Measurements from ENCODE around the gene TTC29.
"Not testable (repeated sequence)": the region's sequence is repeated elsewhere in the genome, so short reads cannot be mapped to it uniquely, and the experiment has no call there.

The TTC29 gene

GRCh38 chr4:146857298-146857697 is 88.4 kb downstream of the TTC29 start:
- DNase-seq (ENCODE audit: low read depth): no peak

- no peak for DNase-seq (ENCODE audit: low read depth)
These were observed 89.9 kb downstream of the TTC29 start for GRCh38 chr4:146855761-146856160.

- no peak for DNase-seq (ENCODE audit: low read depth)
These were observed 93.3 kb downstream of the TTC29 start for GRCh38 chr4:146852360-146852759.

GRCh38 chr4:146847345-146847744 is 98.3 kb downstream of the TTC29 start:
- DNase-seq (ENCODE audit: low read depth): no peak

- DNase-seq (ENCODE audit: low read depth): no peak
These were observed 98.8 kb downstream of the TTC29 start for GRCh38 chr4:146846882-146847281.

- DNase-seq (ENCODE audit: low read depth): no peak
These were observed 100.9 kb downstream of the TTC29 start for GRCh38 chr4:146844761-146845160.

GRCh38 chr4:146842876-146843275 is 102.8 kb downstream of the TTC29 start:
- DNase-seq (ENCODE audit: low read depth): no peak

- no peak for DNase-seq (ENCODE audit: low read depth)
These were observed 104.9 kb downstream of the TTC29 start for GRCh38 chr4:146840731-146841130.

- no peak for DNase-seq (ENCODE audit: low read depth)
These were observed 110.6 kb downstream of the TTC29 start for GRCh38 chr4:146835096-146835495.

GRCh38 chr4:146834263-146835034 is 111.2 kb downstream of the TTC29 start:
- no peak for DNase-seq (ENCODE audit: low read depth)

- DNase-seq (ENCODE audit: low read depth): no peak
These were observed 112.1 kb downstream of the TTC29 start for GRCh38 chr4:146833530-146833929.

GRCh38 chr4:146822980-146823379 is 122.7 kb downstream of the TTC29 start:
- not testable (repeated sequence) for DNase-seq (ENCODE audit: low read depth)

GRCh38 chr4:146814750-146815149 is 130.9 kb downstream of the TTC29 start:
- peak; percentile 0 for DNase-seq (ENCODE audit: low read depth)

- DNase-seq (ENCODE audit: low read depth): no peak
These were observed 150.0 kb downstream of the TTC29 start for GRCh38 chr4:146795711-146796110.

- no peak for DNase-seq (ENCODE audit: low read depth)
These were observed 151.9 kb downstream of the TTC29 start for GRCh38 chr4:146793727-146794126.

GRCh38 chr4:146791439-146791838 is 154.2 kb downstream of the TTC29 start:
- DNase-seq (ENCODE audit: low read depth): no peak

GRCh38 chr4:146790515-146790914 is 155.1 kb downstream of the TTC29 start:
- DNase-seq (ENCODE audit: low read depth): peak; percentile 3

GRCh38 chr4:146787731-146788130 is 157.9 kb downstream of the TTC29 start:
- no peak for DNase-seq (ENCODE audit: low read depth)

GRCh38 chr4:146776691-146777090 is 169.0 kb downstream of the TTC29 start:
- no peak for DNase-seq (ENCODE audit: low read depth)

GRCh38 chr4:146763560-146763959 is 182.1 kb downstream of the TTC29 start:
- no peak for DNase-seq (ENCODE audit: low read depth)

- DNase-seq (ENCODE audit: low read depth): no peak
These were observed 183.6 kb downstream of the TTC29 start for GRCh38 chr4:146762016-146762415.

- DNase-seq (ENCODE audit: low read depth): no peak
These were observed 203.2 kb downstream of the TTC29 start for GRCh38 chr4:146742416-146742815.

- no peak for DNase-seq (ENCODE audit: low read depth)
These were observed 206.5 kb downstream of the TTC29 start for GRCh38 chr4:146739182-146739581.

GRCh38 chr4:146723519-146723918 is 222.1 kb downstream of the TTC29 start:
- not testable (repeated sequence) for DNase-seq (ENCODE audit: low read depth)

Measured in iris pigment epithelial cell (primary cell).